ENCODE data around the gene TMEM225.
"Not testable (repeated sequence)": the region's sequence is repeated elsewhere in the genome, so short reads cannot be mapped to it uniquely, and the experiment has no call there.

TMEM225 gene

DNA sequence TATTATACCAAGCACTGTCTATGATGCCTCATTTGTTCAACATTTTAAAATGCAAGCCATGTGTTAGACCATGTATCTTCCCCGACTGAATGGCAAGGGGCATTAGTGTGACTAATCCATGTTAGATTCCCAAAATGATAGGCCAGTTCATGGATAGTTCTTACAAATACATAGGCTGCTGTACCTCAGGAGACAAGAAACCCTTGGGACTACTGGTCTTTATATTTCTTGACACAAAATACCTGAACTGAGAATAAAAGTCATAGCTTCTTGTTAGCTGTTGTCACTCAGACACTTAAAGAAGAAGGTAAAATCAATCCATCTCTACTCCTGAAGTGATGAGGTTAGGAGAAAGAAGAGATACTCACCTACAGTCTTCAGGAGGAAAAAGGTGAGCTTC, 16.4 kb upstream of the TMEM225 start, which contains the start of gene OR8D4:
Gene OR8D4 (plus strand): TSS at position 301 of the 400 bp plus-strand sequence. CDS start 4,265 bp downstream, outside the sequence.
- Histone ChIP-seq H3K9ac (ENCODE audit: low read depth, low read length, poor library complexity, severe bottlenecking) (no peak within 1 kb of the TSS), H3K4me1 (ENCODE audit: insufficient read depth, low read length, poor library complexity, severe bottlenecking) (no peaks in the 10 kb centered on the region), H3K4me3 (ENCODE audit: low read length, poor library complexity, severe bottlenecking) (no peak within 1 kb of the TSS), H4K20me1 (ENCODE audit: insufficient read depth, low read length, poor library complexity, severe bottlenecking) (no peaks in the 10 kb centered on the region), H3K9me3 (ENCODE audit: insufficient read depth, low read depth, low read length) (no peaks in the 10 kb centered on the region), H3K4me2 (ENCODE audit: low read depth, low read length, poor library complexity, severe bottlenecking) (no peak within 1 kb of the TSS), H2AFZ (ENCODE audit: low read length) (no peak within 1 kb of the TSS), H3K79me2 (ENCODE audit: insufficient read depth, low read length) (no peaks in the 10 kb centered on the region), H3K27me3 (ENCODE audit: insufficient read depth, low read length, poor library complexity, severe bottlenecking) (no peaks in the 10 kb centered on the region), H3K9me2 (replicated peaks; ENCODE audit: low read depth, low read length) (no peaks in the 10 kb centered on the region), H3F3A (ENCODE audit: low read depth) (no peaks in the 10 kb centered on the region), H3K36me3 (ENCODE audit: insufficient read depth, low read length) (no peaks in the 10 kb centered on the region)
- TF ChIP-seq, protein P1, sequence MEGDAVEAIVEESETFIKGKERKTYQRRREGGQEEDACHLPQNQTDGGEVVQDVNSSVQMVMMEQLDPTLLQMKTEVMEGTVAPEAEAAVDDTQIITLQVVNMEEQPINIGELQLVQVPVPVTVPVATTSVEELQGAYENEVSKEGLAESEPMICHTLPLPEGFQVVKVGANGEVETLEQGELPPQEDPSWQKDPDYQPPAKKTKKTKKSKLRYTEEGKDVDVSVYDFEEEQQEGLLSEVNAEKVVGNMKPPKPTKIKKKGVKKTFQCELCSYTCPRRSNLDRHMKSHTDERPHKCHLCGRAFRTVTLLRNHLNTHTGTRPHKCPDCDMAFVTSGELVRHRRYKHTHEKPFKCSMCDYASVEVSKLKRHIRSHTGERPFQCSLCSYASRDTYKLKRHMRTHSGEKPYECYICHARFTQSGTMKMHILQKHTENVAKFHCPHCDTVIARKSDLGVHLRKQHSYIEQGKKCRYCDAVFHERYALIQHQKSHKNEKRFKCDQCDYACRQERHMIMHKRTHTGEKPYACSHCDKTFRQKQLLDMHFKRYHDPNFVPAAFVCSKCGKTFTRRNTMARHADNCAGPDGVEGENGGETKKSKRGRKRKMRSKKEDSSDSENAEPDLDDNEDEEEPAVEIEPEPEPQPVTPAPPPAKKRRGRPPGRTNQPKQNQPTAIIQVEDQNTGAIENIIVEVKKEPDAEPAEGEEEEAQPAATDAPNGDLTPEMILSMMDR (conservative IDR thresholded peaks at IDR 0.05; ENCODE audit: low read length), result no peak
- TF ChIP-seq EZH2phosphoT487 (IDR thresholded peaks at IDR 0.05; ENCODE audit: borderline replicate concordance), result no peak

- Histone ChIP-seq H3K4me1 (ENCODE audit: insufficient read depth, low read length, poor library complexity, severe bottlenecking) (no peaks in the 10 kb centered on the region), H4K20me1 (ENCODE audit: insufficient read depth, low read length, poor library complexity, severe bottlenecking) (no peaks in the 10 kb centered on the region), H3K27me3 (ENCODE audit: insufficient read depth, low read length, poor library complexity, severe bottlenecking) (no peaks in the 10 kb centered on the region), H3K79me2 (ENCODE audit: insufficient read depth, low read length) (no peaks in the 10 kb centered on the region), H3K4me2 (ENCODE audit: low read depth, low read length, poor library complexity, severe bottlenecking) (no peak overlapping the region), H3F3A (ENCODE audit: low read depth) (no peaks in the 10 kb centered on the region), H3K36me3 (ENCODE audit: insufficient read depth, low read length) (no peaks in the 10 kb centered on the region), H2AFZ (ENCODE audit: low read length) (no peak overlapping the region), H3K9me3 (ENCODE audit: insufficient read depth, low read depth, low read length) (no peaks in the 10 kb centered on the region), H3K9me2 (replicated peaks; ENCODE audit: low read depth, low read length) (no peaks in the 10 kb centered on the region), H3K9ac (ENCODE audit: low read depth, low read length, poor library complexity, severe bottlenecking) (no peak overlapping the region), H3K4me3 (ENCODE audit: low read length, poor library complexity, severe bottlenecking) (no peak overlapping the region)
- TF ChIP-seq EZH2phosphoT487 (IDR thresholded peaks at IDR 0.05; ENCODE audit: borderline replicate concordance), result no peak
Observed at GRCh38 chr11:123899792-123900191, 14.3 kb upstream of the TMEM225 start.

DNA sequence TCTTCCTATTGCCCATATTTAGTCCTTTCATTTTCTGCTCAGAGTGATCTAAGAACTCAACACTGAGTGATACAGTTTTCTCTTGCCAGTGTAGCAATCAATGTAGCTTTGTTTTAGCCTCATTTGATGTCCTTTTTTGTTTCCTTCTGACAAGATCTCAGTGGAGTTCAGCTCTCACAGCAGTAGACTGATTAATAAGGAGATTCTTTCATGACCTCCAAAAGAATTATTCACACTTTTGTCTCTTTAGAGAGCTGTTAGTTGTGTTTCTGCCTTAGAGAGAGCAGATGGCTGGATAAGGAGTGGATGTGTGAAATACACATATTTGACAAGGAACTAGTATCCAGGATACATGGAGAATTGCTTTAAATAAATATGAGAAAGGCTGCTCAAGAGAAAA, 6.6 kb upstream of the TMEM225 start:
- Histone ChIP-seq H3K4me2 (ENCODE audit: low read depth, low read length, poor library complexity, severe bottlenecking) (no peak overlapping the region), H3K9me2 (replicated peaks; ENCODE audit: low read depth, low read length) (no peaks in the 10 kb centered on the region), H3K4me3 (ENCODE audit: low read length, poor library complexity, severe bottlenecking) (no peak overlapping the region), H3K79me2 (ENCODE audit: insufficient read depth, low read length) (no peaks in the 10 kb centered on the region), H4K20me1 (ENCODE audit: insufficient read depth, low read length, poor library complexity, severe bottlenecking) (no peaks in the 10 kb centered on the region), H3K9ac (ENCODE audit: low read depth, low read length, poor library complexity, severe bottlenecking) (no peak overlapping the region), H2AFZ (ENCODE audit: low read length) (no peak overlapping the region), H3K4me1 (ENCODE audit: insufficient read depth, low read length, poor library complexity, severe bottlenecking) (no peaks in the 10 kb centered on the region), H3K36me3 (ENCODE audit: insufficient read depth, low read length) (no peaks in the 10 kb centered on the region), H3K9me3 (ENCODE audit: insufficient read depth, low read depth, low read length) (no peaks in the 10 kb centered on the region), H3F3A (ENCODE audit: low read depth) (no peaks in the 10 kb centered on the region), H3K27me3 (ENCODE audit: insufficient read depth, low read length, poor library complexity, severe bottlenecking) (no peaks in the 10 kb centered on the region)
- TF ChIP-seq EZH2phosphoT487 (IDR thresholded peaks at IDR 0.05; ENCODE audit: borderline replicate concordance), result no peak
- TF ChIP-seq, protein P1 (conservative IDR thresholded peaks at IDR 0.05; ENCODE audit: low read length), result no peak

DNA sequence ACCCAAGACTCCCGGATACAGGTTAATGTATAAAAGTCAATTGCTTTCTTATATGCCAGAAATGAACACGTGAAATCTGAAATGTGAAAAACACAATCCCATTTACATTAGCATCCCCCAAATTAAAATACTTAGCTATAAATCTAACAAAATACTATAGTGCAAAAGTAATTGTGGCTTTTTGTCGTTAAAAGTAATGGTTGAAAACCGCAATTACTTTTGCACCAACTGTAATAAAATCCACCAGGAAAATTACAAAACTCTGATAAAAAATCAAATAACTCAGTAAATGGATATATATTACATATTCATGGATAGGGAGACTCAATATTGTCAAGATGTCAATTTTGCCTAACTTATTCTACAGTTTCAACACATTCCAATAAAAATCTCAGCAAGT, 4.6 kb downstream of the TMEM225 start:
- H3K4me1 ChIP-seq (ENCODE audit: insufficient read depth, low read length, poor library complexity, severe bottlenecking), result no peaks in the 10 kb centered on the region
- no peak overlapping the region for H2AFZ ChIP-seq (ENCODE audit: low read length)
- H3K79me2 ChIP-seq (ENCODE audit: insufficient read depth, low read length), result no peaks in the 10 kb centered on the region
- no peak overlapping the region for H3K4me3 ChIP-seq (ENCODE audit: low read length, poor library complexity, severe bottlenecking)
- no peaks in the 10 kb centered on the region for H3K9me3 ChIP-seq (ENCODE audit: insufficient read depth, low read depth, low read length)
- H3K4me2 ChIP-seq (ENCODE audit: low read depth, low read length, poor library complexity, severe bottlenecking), result no peak overlapping the region
- H3F3A ChIP-seq (ENCODE audit: low read depth), result no peaks in the 10 kb centered on the region
- H4K20me1 ChIP-seq (ENCODE audit: insufficient read depth, low read length, poor library complexity, severe bottlenecking), result no peaks in the 10 kb centered on the region
- no peaks in the 10 kb centered on the region for H3K36me3 ChIP-seq (ENCODE audit: insufficient read depth, low read length)
- TF ChIP-seq, protein P1 (conservative IDR thresholded peaks at IDR 0.05; ENCODE audit: low read length), result no peak
- TF ChIP-seq EZH2phosphoT487 (IDR thresholded peaks at IDR 0.05; ENCODE audit: borderline replicate concordance), result no peak
- no peak overlapping the region for H3K9ac ChIP-seq (ENCODE audit: low read depth, low read length, poor library complexity, severe bottlenecking)
- 0 out of 2 replicates have a peak, but pooled peaks cover 3% of the 10 kb centered on the region for H3K9me2 ChIP-seq (replicated peaks; ENCODE audit: low read depth, low read length)
- H3K27me3 ChIP-seq (ENCODE audit: insufficient read depth, low read length, poor library complexity, severe bottlenecking), result no peaks in the 10 kb centered on the region

- not testable (repeated sequence) for H3K9ac ChIP-seq (ENCODE audit: low read depth, low read length, poor library complexity, severe bottlenecking); H4K20me1 ChIP-seq (ENCODE audit: insufficient read depth, low read length, poor library complexity, severe bottlenecking); H3K79me2 ChIP-seq (ENCODE audit: insufficient read depth, low read length); H2AFZ ChIP-seq (ENCODE audit: low read length); H3K9me2 ChIP-seq (replicated peaks; ENCODE audit: low read depth, low read length); H3K4me1 ChIP-seq (ENCODE audit: insufficient read depth, low read length, poor library complexity, severe bottlenecking); H3K4me3 ChIP-seq (ENCODE audit: low read length, poor library complexity, severe bottlenecking); H3K27me3 ChIP-seq (ENCODE audit: insufficient read depth, low read length, poor library complexity, severe bottlenecking); H3K9me3 ChIP-seq (ENCODE audit: insufficient read depth, low read depth, low read length); H3K36me3 ChIP-seq (ENCODE audit: insufficient read depth, low read length); H3F3A ChIP-seq (ENCODE audit: low read depth); H3K4me2 ChIP-seq (ENCODE audit: low read depth, low read length, poor library complexity, severe bottlenecking)
Observed at GRCh38 chr11:123867795-123868194, 17.7 kb downstream of the TMEM225 start.

Measured in Loucy (cell line).